H1 (cell line): Measurements from ENCODE around the gene PAIP2.

Experiments used
- EP300 ChIP-seq, 2 experiments: IDR thresholded peaks; 1 replicate in 1 of 2; 2 replicates in 1 of 2; pipeline ENCODE4 v1.6.1; 2011 to 2012; ENCODE audit warnings: low read depth in 2 of 2, low read length in 2 of 2, mild to moderate bottlenecking in 2 of 2, borderline replicate concordance in 1 of 2, inconsistent platforms in 1 of 2, moderate library complexity in 1 of 2
- EZH2 ChIP-seq: fragments of 200-600 bp; sonication (generic); IDR thresholded peaks from 2 replicates; pipeline ENCODE4 v1.7.1; 2012; ENCODE audit warnings: low read depth, mild to moderate bottlenecking, moderate library complexity, low read length, inconsistent platforms; ENCODE audit not compliant: severe bottlenecking
- POLR2A ChIP-seq, 2 experiments: IDR thresholded peaks; 1 replicate in 1 of 2; 2 replicates in 1 of 2; pipeline ENCODE4 v1.6.1; 2011; ENCODE audit warnings: low read depth in 2 of 2, low read length in 2 of 2, mild to moderate bottlenecking in 2 of 2; ENCODE audit errors: control extremely low read depth in 1 of 2
- SIN3A ChIP-seq, 2 experiments: IDR thresholded peaks in 1 of 2; conservative IDR thresholded peaks in 1 of 2; 2 replicates each; pipeline ENCODE4 v1.6.1; 2011 to 2012; ENCODE audit warnings: low read length in 2 of 2, improper control_type of control experiment in 1 of 2, low read depth in 1 of 2, mild to moderate bottlenecking in 1 of 2
- SIX5 ChIP-seq: IDR thresholded peaks from 2 replicates; pipeline ENCODE4 v1.6.1; 2011; ENCODE audit warnings: mild to moderate bottlenecking, low read depth, low read length
- SUZ12 ChIP-seq: fragments of 200-600 bp; sonication (generic); IDR thresholded peaks from 2 replicates; pipeline ENCODE4 v1.6.1; 2012; ENCODE audit warnings: mild to moderate bottlenecking, inconsistent platforms, low read length, moderate library complexity, mixed read lengths
- TAF1 ChIP-seq: IDR thresholded peaks from 2 replicates; pipeline ENCODE4 v1.6.1; 2011; ENCODE audit warnings: mild to moderate bottlenecking, low read depth, low read length
- TF ChIP-seq, protein P1 (sequence below), 3 experiments: IDR thresholded peaks; 1 replicate in 2 of 3; 2 replicates in 1 of 3; pipeline versions ENCODE4 v1.5.1 to v1.6.1; 2011; ENCODE audit warnings: low read length in 3 of 3, mild to moderate bottlenecking in 3 of 3, inconsistent platforms in 2 of 3, low read depth in 1 of 3, moderate library complexity in 1 of 3; ENCODE audit not compliant: insufficient read depth in 1 of 3; ENCODE audit errors: control extremely low read depth in 1 of 3
- TF ChIP-seq, protein P2 (sequence below): IDR thresholded peaks from 2 replicates; pipeline ENCODE4 v1.6.1; 2012; ENCODE audit warnings: inconsistent platforms
- TF ChIP-seq, protein P3 (sequence below): IDR thresholded peaks from 2 replicates; pipeline ENCODE4 v1.6.1; 2012; ENCODE audit warnings: low read length, inconsistent platforms

DNA sequence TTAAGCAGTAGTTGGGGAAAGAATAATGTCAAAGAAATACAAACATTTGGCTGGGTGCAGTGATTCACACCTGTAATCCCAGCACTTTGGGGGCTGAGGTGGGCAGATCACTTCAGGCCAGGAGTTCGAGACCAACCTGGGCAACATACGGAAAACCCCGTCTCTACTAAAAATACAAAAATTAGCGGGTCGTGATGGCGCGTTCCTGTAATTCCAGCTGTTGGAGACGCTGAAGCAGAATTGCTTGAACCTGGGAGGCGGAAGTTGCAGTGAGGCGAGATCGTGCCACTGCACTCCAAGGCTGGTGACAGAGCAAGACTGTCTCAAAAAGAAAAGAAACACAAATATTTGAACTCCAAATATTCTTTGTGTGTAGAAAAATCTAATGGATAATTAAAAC, 43.4 kb upstream of the PAIP2 start:
- TF ChIP-seq SIN3A (conservative IDR thresholded peaks at IDR 0.05 in 1 of 2, IDR thresholded peaks at IDR 0.05 in 1 of 2; ENCODE audit: low read depth in 1 of 2, low read length in 2 of 2) (no peak), SIX5 (no peak), TAF1 (no peak), EZH2 (no peak), SUZ12 (no peak), POLR2A (IDR thresholded peaks at IDR 0.05; ENCODE audit: control extremely low read depth in 1 of 2, low read depth in 2 of 2, low read length in 2 of 2) (no peak), EP300 (IDR thresholded peaks at IDR 0.05; ENCODE audit: borderline replicate concordance in 1 of 2, low read depth in 2 of 2, low read length in 2 of 2) (no peak)
- TF ChIP-seq, protein P1, sequence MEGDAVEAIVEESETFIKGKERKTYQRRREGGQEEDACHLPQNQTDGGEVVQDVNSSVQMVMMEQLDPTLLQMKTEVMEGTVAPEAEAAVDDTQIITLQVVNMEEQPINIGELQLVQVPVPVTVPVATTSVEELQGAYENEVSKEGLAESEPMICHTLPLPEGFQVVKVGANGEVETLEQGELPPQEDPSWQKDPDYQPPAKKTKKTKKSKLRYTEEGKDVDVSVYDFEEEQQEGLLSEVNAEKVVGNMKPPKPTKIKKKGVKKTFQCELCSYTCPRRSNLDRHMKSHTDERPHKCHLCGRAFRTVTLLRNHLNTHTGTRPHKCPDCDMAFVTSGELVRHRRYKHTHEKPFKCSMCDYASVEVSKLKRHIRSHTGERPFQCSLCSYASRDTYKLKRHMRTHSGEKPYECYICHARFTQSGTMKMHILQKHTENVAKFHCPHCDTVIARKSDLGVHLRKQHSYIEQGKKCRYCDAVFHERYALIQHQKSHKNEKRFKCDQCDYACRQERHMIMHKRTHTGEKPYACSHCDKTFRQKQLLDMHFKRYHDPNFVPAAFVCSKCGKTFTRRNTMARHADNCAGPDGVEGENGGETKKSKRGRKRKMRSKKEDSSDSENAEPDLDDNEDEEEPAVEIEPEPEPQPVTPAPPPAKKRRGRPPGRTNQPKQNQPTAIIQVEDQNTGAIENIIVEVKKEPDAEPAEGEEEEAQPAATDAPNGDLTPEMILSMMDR (IDR thresholded peaks at IDR 0.05; ENCODE audit: control extremely low read depth in 1 of 3, insufficient read depth in 1 of 3, low read depth in 1 of 3, low read length in 3 of 3), result no peak
- TF ChIP-seq, protein P2, sequence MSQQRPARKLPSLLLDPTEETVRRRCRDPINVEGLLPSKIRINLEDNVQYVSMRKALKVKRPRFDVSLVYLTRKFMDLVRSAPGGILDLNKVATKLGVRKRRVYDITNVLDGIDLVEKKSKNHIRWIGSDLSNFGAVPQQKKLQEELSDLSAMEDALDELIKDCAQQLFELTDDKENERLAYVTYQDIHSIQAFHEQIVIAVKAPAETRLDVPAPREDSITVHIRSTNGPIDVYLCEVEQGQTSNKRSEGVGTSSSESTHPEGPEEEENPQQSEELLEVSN, result no peak
- TF ChIP-seq, protein P3, sequence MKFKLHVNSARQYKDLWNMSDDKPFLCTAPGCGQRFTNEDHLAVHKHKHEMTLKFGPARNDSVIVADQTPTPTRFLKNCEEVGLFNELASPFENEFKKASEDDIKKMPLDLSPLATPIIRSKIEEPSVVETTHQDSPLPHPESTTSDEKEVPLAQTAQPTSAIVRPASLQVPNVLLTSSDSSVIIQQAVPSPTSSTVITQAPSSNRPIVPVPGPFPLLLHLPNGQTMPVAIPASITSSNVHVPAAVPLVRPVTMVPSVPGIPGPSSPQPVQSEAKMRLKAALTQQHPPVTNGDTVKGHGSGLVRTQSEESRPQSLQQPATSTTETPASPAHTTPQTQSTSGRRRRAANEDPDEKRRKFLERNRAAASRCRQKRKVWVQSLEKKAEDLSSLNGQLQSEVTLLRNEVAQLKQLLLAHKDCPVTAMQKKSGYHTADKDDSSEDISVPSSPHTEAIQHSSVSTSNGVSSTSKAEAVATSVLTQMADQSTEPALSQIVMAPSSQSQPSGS, result no peak
